GM23338 (cell line): Measurements from ENCODE around the gene CDK14.
A peak's percentile ranks its signal among the peaks of the same experiment; 100 is the strongest.

ENCODE experiments used
- CREB1 ChIP-seq: fragments of 250-450 bp; sonication (Bioruptor Pico); IDR thresholded peaks from 2 replicates; pipeline ENCODE4 v1.5.0; 2020; ENCODE audit warnings: low read depth, mild to moderate bottlenecking, moderate library complexity
- CTCF ChIP-seq, 2 experiments: fragments of 200-600 bp in 1 of 2; sonication (generic) in 1 of 2; conservative IDR thresholded peaks; 2 replicates each; pipeline versions ENCODE4 v1.5.1 to v1.6.1; 2016 to 2017; ENCODE audit warnings: antibody characterized with exemption in 2 of 2, low read depth in 2 of 2, mild to moderate bottlenecking in 2 of 2, moderate library complexity in 1 of 2
- ETS1 ChIP-seq: IDR thresholded peaks from 2 replicates; pipeline ENCODE4 v1.6.1; 2016; ENCODE audit warnings: antibody characterized with exemption
- EZH2 ChIP-seq: fragments of 200-600 bp; sonication (generic); IDR thresholded peaks from one replicate; pipeline ENCODE4 v1.8.0; 2017; ENCODE audit warnings: antibody characterized with exemption, mild to moderate bottlenecking, low read depth; ENCODE audit not compliant: unreplicated experiment
- EZH2phosphoT487 ChIP-seq: fragments of 200-600 bp; sonication (generic); IDR thresholded peaks from one replicate; pipeline ENCODE4 v1.8.1; 2018; ENCODE audit warnings: antibody characterized with exemption; ENCODE audit not compliant: unreplicated experiment
- JUNB ChIP-seq: IDR thresholded peaks from one replicate; pipeline ENCODE4 v1.6.1; 2016; ENCODE audit warnings: antibody characterized with exemption; ENCODE audit not compliant: unreplicated experiment
- NANOG ChIP-seq: IDR thresholded peaks from 2 replicates; pipeline ENCODE4 v1.6.1; 2016; ENCODE audit warnings: antibody characterized with exemption, borderline replicate concordance
- POLR2AphosphoS5 ChIP-seq: IDR thresholded peaks from 2 replicates; pipeline ENCODE4 v1.6.1; 2016; ENCODE audit warnings: antibody characterized with exemption, low read depth
- REST ChIP-seq: IDR thresholded peaks from one replicate; pipeline ENCODE4 v1.6.1; 2018; ENCODE audit warnings: antibody characterized with exemption; ENCODE audit not compliant: unreplicated experiment
- ZNF114 ChIP-seq: fragments of 250-450 bp; sonication (Bioruptor Pico); IDR thresholded peaks from 2 replicates; pipeline ENCODE4 v1.5.0; 2020; ENCODE audit warnings: mild to moderate bottlenecking, moderate library complexity
- ZNF331 ChIP-seq: fragments of 250-450 bp; sonication (Bioruptor Pico); IDR thresholded peaks from 2 replicates; pipeline ENCODE4 v1.5.0; 2020; ENCODE audit warnings: low read depth, mild to moderate bottlenecking, moderate library complexity

GRCh38 chr7:90579181-90579688 lies 16.9 kb upstream of the CDK14 start:
- TF ChIP-seq CTCF (conservative IDR thresholded peaks at IDR 0.05; ENCODE audit: low read depth in 2 of 2) (0 out of 4 replicates have a peak, but pooled peaks of 1 of the 2 experiments have one; percentile 3), ETS1 (no peak), EZH2 (no peak), REST (no peak), POLR2AphosphoS5 (no peak), EZH2phosphoT487 (no peak), CREB1 (CRISPR knock-in tag) (no peak), ZNF114 (CRISPR knock-in tag) (no peak), JUNB (no peak), ZNF331 (no peak), NANOG (no peak)
